Nephron progenitor cell (in vitro differentiated cells): ENCODE results near the gene FASTK.

ENCODE experiments used
- DNase-seq: peaks from one replicate; pipeline ENCODE4 v3.0.0; 2021
- H3K27ac Mint-ChIP-seq: 2 replicates; pipeline ENCODE4 v1.8.0; 2021; ENCODE audit warnings: mild to moderate bottlenecking, moderate library complexity, mixed read lengths
- H3K27me3 Mint-ChIP-seq: 2 replicates; pipeline ENCODE4 v1.8.0; 2021; ENCODE audit warnings: mild to moderate bottlenecking, low read depth, mixed read lengths; ENCODE audit not compliant: poor library complexity
- H3K36me3 Mint-ChIP-seq: 2 replicates; pipeline ENCODE4 v1.8.0; 2021; ENCODE audit warnings: low read depth, mixed read lengths
- H3K4me1 Mint-ChIP-seq: 2 replicates; pipeline ENCODE4 v1.8.0; 2021; ENCODE audit warnings: mixed read lengths
- H3K4me3 Mint-ChIP-seq: 2 replicates; pipeline ENCODE4 v1.8.0; 2021; ENCODE audit warnings: mild to moderate bottlenecking, moderate library complexity, mixed read lengths
- H3K9me3 Mint-ChIP-seq: 2 replicates; pipeline ENCODE4 v1.8.0; 2021; ENCODE audit warnings: mild to moderate bottlenecking, moderate library complexity, mixed read lengths
- TF ChIP-seq, protein P1 (sequence below): fragments of 200-600 bp; sonication (generic); IDR thresholded peaks from 2 replicates; pipeline ENCODE4 v1.5.0; 2021; ENCODE audit warnings: antibody characterized with exemption

Gene FASTK

DNA sequence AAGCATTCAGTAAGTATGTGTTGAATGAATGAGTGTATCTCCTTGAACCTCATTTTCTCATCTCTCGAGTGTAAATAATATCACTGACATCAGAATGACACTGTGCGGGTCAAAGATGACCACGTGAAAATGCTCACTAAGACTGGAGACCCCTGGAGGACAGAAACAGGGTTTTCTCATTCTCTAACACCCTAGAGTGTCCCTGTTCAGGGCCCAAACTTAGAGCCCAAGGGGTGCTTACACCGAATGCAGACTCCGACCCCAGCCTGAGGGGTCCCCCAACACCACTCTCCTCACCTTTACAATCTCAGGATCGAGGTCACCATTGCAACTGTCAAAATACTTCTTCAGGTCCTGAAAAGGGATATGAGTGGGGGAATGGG, 24.3 kb downstream of the FASTK start:
- Mint-ChIP-seq H3K27me3 (peaks cover 44% of the 10 kb centered on the region), H3K27ac (no peak overlapping the region), H3K4me3 (peak overlapping the region; percentile 92), H3K4me1 (peaks cover 39% of the 10 kb centered on the region), H3K9me3 (no peaks in the 10 kb centered on the region), H3K36me3 (no peaks in the 10 kb centered on the region)
- no peak for DNase-seq
- TF ChIP-seq, protein P1, sequence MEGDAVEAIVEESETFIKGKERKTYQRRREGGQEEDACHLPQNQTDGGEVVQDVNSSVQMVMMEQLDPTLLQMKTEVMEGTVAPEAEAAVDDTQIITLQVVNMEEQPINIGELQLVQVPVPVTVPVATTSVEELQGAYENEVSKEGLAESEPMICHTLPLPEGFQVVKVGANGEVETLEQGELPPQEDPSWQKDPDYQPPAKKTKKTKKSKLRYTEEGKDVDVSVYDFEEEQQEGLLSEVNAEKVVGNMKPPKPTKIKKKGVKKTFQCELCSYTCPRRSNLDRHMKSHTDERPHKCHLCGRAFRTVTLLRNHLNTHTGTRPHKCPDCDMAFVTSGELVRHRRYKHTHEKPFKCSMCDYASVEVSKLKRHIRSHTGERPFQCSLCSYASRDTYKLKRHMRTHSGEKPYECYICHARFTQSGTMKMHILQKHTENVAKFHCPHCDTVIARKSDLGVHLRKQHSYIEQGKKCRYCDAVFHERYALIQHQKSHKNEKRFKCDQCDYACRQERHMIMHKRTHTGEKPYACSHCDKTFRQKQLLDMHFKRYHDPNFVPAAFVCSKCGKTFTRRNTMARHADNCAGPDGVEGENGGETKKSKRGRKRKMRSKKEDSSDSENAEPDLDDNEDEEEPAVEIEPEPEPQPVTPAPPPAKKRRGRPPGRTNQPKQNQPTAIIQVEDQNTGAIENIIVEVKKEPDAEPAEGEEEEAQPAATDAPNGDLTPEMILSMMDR, result no peak

DNA sequence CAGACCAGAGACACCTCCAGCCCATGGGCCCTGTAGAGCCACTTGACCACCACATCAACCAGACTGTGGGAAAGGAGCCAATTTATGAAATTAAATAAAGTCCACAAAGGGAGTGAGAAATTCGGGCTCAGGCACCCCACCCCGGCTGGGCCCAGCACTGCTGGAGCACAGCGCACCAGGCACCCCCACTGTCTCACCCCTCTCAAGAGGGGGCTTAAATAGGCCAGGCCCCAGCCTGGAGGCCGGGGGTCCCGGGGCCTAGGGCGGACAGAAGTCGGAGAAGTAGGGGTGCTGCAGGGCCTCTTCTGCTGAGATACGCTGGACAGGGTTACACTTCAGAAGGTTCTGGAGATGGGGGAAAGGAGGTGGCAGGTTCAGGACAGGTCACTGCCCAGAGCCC, 26.9 kb downstream of the FASTK start:
- Mint-ChIP-seq H3K4me3 (no peak overlapping the region), H3K4me1 (peaks cover 23% of the 10 kb centered on the region), H3K27me3 (peaks cover 62% of the 10 kb centered on the region), H3K9me3 (no peaks in the 10 kb centered on the region), H3K36me3 (no peaks in the 10 kb centered on the region), H3K27ac (no peak overlapping the region)
- TF ChIP-seq, protein P1, result no peak
- no peak for DNase-seq

DNA sequence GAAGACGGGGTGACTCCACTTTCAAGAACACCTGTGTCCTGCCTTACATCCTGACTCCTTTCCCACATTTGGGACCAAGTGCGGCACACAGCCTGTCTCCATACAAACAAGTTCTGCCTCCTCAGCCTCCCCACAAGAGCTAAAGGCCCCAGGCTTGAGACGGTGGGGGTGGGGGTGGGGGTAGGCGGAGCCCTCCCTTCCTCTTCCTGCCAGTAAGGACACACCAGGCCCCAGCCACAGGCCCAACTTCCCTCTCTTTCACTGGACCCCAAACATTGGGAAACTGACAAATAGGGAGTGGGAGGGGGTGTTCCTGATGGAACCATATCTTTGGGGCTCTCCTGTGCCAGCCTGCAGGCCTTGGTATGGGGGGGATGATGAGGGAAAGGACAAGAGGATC, 27.5 kb downstream of the FASTK start:
- peaks cover 63% of the 10 kb centered on the region for H3K27me3 Mint-ChIP-seq
- no peak overlapping the region for H3K4me3 Mint-ChIP-seq
- peaks cover 24% of the 10 kb centered on the region for H3K4me1 Mint-ChIP-seq
- no peaks in the 10 kb centered on the region for H3K36me3 Mint-ChIP-seq
- no peaks in the 10 kb centered on the region for H3K9me3 Mint-ChIP-seq
- TF ChIP-seq, protein P1, result no peak
- no peak overlapping the region for H3K27ac Mint-ChIP-seq
- DNase-seq, result no peak

DNA sequence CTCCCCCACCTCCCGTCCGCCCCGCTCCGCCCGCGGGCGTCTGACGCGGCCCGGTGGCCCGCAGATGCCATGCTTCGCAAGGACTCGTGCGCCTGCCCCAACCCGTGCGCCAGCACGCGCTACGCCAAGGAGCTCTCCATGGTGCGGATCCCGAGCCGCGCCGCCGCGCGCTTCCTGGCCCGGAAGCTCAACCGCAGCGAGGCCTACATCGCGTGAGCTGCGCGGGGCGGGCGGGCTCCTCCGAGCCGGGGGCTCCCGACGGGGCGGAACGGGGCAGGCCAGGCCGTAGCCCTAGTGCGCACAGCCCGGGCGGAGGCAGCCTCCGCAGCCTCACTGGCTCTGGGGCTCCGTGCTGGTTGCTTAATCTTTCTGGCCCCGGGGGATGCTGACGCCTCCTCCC, 29.5 kb downstream of the FASTK start:
- peak; percentile 90 for DNase-seq
- TF ChIP-seq, protein P1, result no peak
- Mint-ChIP-seq H3K36me3 (no peaks in the 10 kb centered on the region), H3K4me1 (peaks cover 21% of the 10 kb centered on the region), H3K27me3 (peaks cover 58% of the 10 kb centered on the region), H3K27ac (no peak overlapping the region), H3K4me3 (no peak overlapping the region), H3K9me3 (no peaks in the 10 kb centered on the region)

DNA sequence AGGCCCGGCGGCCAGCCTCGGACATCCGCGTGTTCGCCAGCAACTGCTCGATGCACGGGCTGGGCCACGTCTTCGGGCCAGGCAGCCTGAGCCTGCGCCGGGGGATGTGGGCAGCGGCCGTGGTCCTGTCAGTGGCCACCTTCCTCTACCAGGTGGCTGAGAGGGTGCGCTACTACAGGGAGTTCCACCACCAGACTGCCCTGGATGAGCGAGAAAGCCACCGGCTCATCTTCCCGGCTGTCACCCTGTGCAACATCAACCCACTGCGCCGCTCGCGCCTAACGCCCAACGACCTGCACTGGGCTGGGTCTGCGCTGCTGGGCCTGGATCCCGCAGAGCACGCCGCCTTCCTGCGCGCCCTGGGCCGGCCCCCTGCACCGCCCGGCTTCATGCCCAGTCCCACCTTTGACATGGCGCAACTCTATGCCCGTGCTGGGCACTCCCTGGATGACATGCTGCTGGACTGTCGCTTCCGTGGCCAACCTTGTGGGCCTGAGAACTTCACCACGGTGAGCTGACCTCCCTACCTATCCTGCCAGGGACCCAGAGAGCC, 31.6 kb downstream of the FASTK start:
- Mint-ChIP-seq H3K27me3 (peaks cover 50% of the 10 kb centered on the region), H3K4me1 (peaks cover 19% of the 10 kb centered on the region), H3K4me3 (no peak overlapping the region), H3K27ac (no peak overlapping the region), H3K36me3 (no peaks in the 10 kb centered on the region), H3K9me3 (no peaks in the 10 kb centered on the region)
- TF ChIP-seq, protein P1, result no peak
- DNase-seq, result no peak

DNA sequence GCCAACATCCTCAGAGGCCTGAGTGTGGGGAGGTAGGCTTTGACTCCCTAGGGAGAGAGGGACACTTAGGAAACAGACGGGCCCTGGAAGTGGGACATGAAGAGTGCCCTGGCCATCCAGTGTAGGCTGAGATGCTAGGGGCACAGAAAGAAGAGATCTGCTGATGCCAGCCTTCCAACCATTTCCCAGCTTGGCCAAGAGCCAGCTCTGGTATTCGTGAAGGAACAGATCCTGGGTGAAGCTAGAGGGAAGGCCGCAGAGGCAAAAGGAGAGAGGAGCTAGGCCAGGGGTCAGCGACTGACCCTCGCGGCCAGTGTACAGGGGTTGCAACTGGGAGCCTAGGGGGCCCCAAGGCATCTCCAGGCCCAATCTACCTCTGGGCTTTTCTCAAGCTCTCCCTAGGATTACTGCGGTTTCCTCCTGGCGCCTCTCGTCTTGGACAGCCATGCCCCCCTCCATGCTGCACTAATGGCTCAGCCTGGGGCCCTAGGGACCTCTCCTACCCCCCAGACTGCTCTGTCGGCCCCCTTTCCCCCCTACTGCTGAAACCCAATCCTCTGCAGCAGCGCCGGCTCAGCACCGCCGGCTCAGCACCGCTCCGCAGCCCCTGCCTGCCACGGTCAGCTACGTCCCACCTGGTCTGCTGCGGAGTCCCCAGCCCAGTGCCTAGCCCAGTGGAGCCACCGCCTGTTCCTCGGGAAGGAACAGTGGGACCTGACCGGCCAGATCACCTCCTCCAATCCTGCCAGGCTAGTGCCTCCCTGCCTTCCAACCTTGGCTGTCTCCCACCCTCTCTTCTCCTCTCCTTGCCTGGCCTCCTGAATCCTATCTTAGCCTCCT, 32.4 kb downstream of the FASTK start, which contains the start of gene ASIC3:
ASIC3 (plus strand) TSS at position 556 of the 840 bp plus-strand sequence. CDS start 355 bp downstream, outside the sequence.
- Mint-ChIP-seq H3K36me3 (no peaks in the 10 kb centered on the region), H3K4me3 (no peak within 1 kb of the TSS), H3K4me1 (peaks cover 19% of the 10 kb centered on the region), H3K9me3 (no peaks in the 10 kb centered on the region), H3K27ac (no peak within 1 kb of the TSS), H3K27me3 (peaks cover 51% of the 10 kb centered on the region)
- DNase-seq, result no peak
- TF ChIP-seq, protein P1, result no peak
